Measurements from ENCODE around the gene C4orf50. TPM values are rescaled to one million over a fixed set of nuclear protein-coding genes. Genes with fewer than 3 reads are reported as not detected.

Gene C4orf50
- total and polyA plus RNA-seq, 2 of the 4 experiments (the other 2 are of a cell fraction) = not detected

- Histone ChIP-seq H3K4ac (ENCODE audit: low read depth, low read length) (no peak overlapping the region), H3K9me3 (ENCODE audit: control insufficient read depth, insufficient read depth, low read length) (no peaks in the 10 kb centered on the region), H2AK5ac (ENCODE audit: low read depth, low read length) (no peak overlapping the region), H3K56ac (ENCODE audit: extremely low read depth, insufficient read depth, low read length) (no peak overlapping the region), H3K4me3 (ENCODE audit: insufficient read depth, low read depth, low read length) (no peak overlapping the region), H2BK5ac (ENCODE audit: low read depth, low read length, poor library complexity, severe bottlenecking) (no peak overlapping the region), H2AK9ac (replicated peaks; ENCODE audit: low read depth, low read length, poor library complexity) (no peak overlapping the region), H3K4me2 (ENCODE audit: low read depth, low read length) (no peak overlapping the region), H3K9ac (ENCODE audit: low read depth, low read length) (no peak overlapping the region), H2AFZ (replicated peaks; ENCODE audit: low read length, poor library complexity) (no peak overlapping the region), H3K4me1 (ENCODE audit: control insufficient read depth, insufficient read depth, low read length) (no peaks in the 10 kb centered on the region), H3K23ac (ENCODE audit: low read depth, low read length) (no peak overlapping the region), H4K91ac (ENCODE audit: insufficient read depth, low read depth, low read length) (no peak overlapping the region), H2BK20ac (ENCODE audit: low read depth, low read length) (no peak overlapping the region), H4K20me1 (ENCODE audit: insufficient read depth, low read length) (no peaks in the 10 kb centered on the region), H3K9me1 (ENCODE audit: insufficient read depth, low read length) (no peaks in the 10 kb centered on the region), H4K5ac (ENCODE audit: low read depth, low read length) (no peak overlapping the region), H2BK15ac (ENCODE audit: low read depth, low read length) (no peak overlapping the region), H2BK120ac (ENCODE audit: low read depth, low read length) (no peak overlapping the region), H3K14ac (replicated peaks; ENCODE audit: low read depth, low read length) (no peak overlapping the region), H3K79me1 (ENCODE audit: low read depth in 1 of 2, low read length in 2 of 2) (no peaks in the 10 kb centered on the region), H4K8ac (ENCODE audit: low read depth in 2 of 2, low read length in 2 of 2) (no peak overlapping the region), H3K27ac (ENCODE audit: insufficient read depth, low read length) (no peak overlapping the region), H3K27me3 (ENCODE audit: control insufficient read depth, insufficient read depth, low read length) (no peaks in the 10 kb centered on the region), H3K18ac (ENCODE audit: low read depth, low read length) (no peak overlapping the region), H3K36me3 (ENCODE audit: control insufficient read depth, insufficient read depth, low read length) (no peaks in the 10 kb centered on the region)
- ChIA-PET CTCF (no interaction called here), POLR2A (ENCODE audit: unreplicated experiment) (no interaction called here)
- no CpG with 5 or more reads among the region's 4 CpGs for WGBS, 2 experiments (ENCODE audit: extremely low coverage in 2 of 2, insufficient read length in 1 of 2)
- in situ Hi-C loops (cut with MboI; ENCODE audit: low sequenced_read_pairs) (loop anchor here (25.0 kb wide), 2 partner anchors 104 to 404 kb away; no protein-coding TSS in a partner anchor), dilution Hi-C loops (cut with HindIII; ENCODE audit: low sequenced_read_pairs, unreplicated experiment) (no loop called here), intact Hi-C loops (cut with micrococcal nuclease) (no loop called here)
- no peak for TF ChIP-seq NFE2L2 (IDR thresholded peaks at IDR 0.05; ENCODE audit: low read depth, low read length)
- no peak for TF ChIP-seq CTCF (conservative IDR thresholded peaks at IDR 0.05; ENCODE audit: low read depth, low read length)
- TF ChIP-seq SMC3 (IDR thresholded peaks at IDR 0.05; ENCODE audit: low read depth, low read length) = no peak
- TF ChIP-seq CEBPB (IDR thresholded peaks at IDR 0.05; ENCODE audit: low read depth, low read length) = no peak
- TF ChIP-seq POLR2A (IDR thresholded peaks at IDR 0.05; ENCODE audit: low read depth, low read length) = no peak
- no peak for TF ChIP-seq RFX5 (IDR thresholded peaks at IDR 0.05; ENCODE audit: low read depth, low read length)
- no peak for TF ChIP-seq FOS (IDR thresholded peaks at IDR 0.05; ENCODE audit: low read depth, low read length)
- DNase-seq (no peak), ATAC-seq (ENCODE audit: low read depth) (no peak)
- no TSS peak for BruUV-seq (replicated peaks)
Measured at GRCh38 chr4:6033381-6033780, 15.2 kb upstream of the C4orf50 start.

All from IMR-90 (cell line).